Esophagus muscularis mucosa (tissue), 4 donors: ENCODE results near the gene NDUFA12. TPM values are rescaled to one million over a fixed set of nuclear protein-coding genes. Genes with fewer than 3 reads are reported as not detected.
A peak's percentile ranks its signal among the peaks of the same experiment; 100 is the strongest.
"Not testable (repeated sequence)": the region's sequence is repeated elsewhere in the genome, so short reads cannot be mapped to it uniquely, and the experiment has no call there.

Source experiments
- DNase-seq: peaks from one replicate; pipeline ENCODE4 v3.0.0-alpha.2; 2017; ENCODE audit errors: extremely low spot score
- H3K27ac ChIP-seq, 4 donors: fragments of 200-600 bp; sonication (generic); replicated peaks in 1 of 4; 1 replicate in 3 of 4; 2 replicates in 1 of 4; pipeline ENCODE4 v1.5.1; 2016 to 2019; ENCODE audit warnings: mild to moderate bottlenecking in 1 of 4
- H3K27me3 ChIP-seq, 4 donors: fragments of 200-600 bp; sonication (generic); one replicate each; pipeline versions ENCODE4 v1.5.1 to v1.6.0; 2016 to 2019
- H3K36me3 ChIP-seq, 4 donors: fragments of 200-600 bp; sonication (generic); one replicate each; pipeline ENCODE4 v1.5.1; 2016 to 2019
- H3K4me1 ChIP-seq, 4 donors: fragments of 200-600 bp; sonication (generic); one replicate each; pipeline ENCODE4 v1.5.1; 2016 to 2019
- H3K4me3 ChIP-seq, 4 donors: fragments of 200-600 bp; sonication (generic); 1 replicate in 2 of 4; 2 replicates in 2 of 4; pipeline ENCODE4 v1.5.1; 2016 to 2019; ENCODE audit warnings: mild to moderate bottlenecking in 4 of 4, moderate library complexity in 1 of 4
- H3K9me3 ChIP-seq, 4 donors: fragments of 200-600 bp; sonication (generic); 1 replicate in 3 of 4; 2 replicates in 1 of 4; pipeline ENCODE4 v1.5.1; 2016 to 2019
- CTCF ChIP-seq, 3 experiments: fragments of 200-600 bp in 2 of 3; fragments of 450-650 bp in 1 of 3; sonication (generic) in 2 of 3; IDR thresholded peaks; one replicate each; pipeline ENCODE4 v1.5.1; 2017 to 2019; ENCODE audit warnings: antibody characterized with exemption in 3 of 3, mild to moderate bottlenecking in 2 of 3, moderate library complexity in 1 of 3
- EP300 ChIP-seq: sonication (generic); formaldehyde crosslinking; IDR thresholded peaks from one replicate; pipeline ENCODE4 v1.6.1; 2017; ENCODE audit warnings: antibody characterized with exemption
- POLR2A ChIP-seq: fragments of 450-650 bp; IDR thresholded peaks from one replicate; pipeline ENCODE4 v1.6.1; 2017; ENCODE audit warnings: antibody characterized with exemption, moderate library complexity, mild to moderate bottlenecking, low read depth
- POLR2AphosphoS5 ChIP-seq, 2 donors: sonication (generic); formaldehyde crosslinking; IDR thresholded peaks; one replicate each; pipeline ENCODE4 v1.6.1; 2017; ENCODE audit warnings: antibody characterized with exemption in 2 of 2
- WGBS: methylation state at CpG from one replicate; pipeline ENCODE4 v1.1.5; 2018; 5-methylcytosine and 5-hydroxymethylcytosine counted together
- intact Hi-C: fragments of 100-400 bp; cut with DNase I; formaldehyde crosslinking; loops from one replicate; pipeline ENCODE4 v1.15.1; 2023
- total RNA-seq, 4 donors: library from RNA; depleted of rRNA; stranded (reverse); fragments of >200 nt; gene quantifications; one replicate each; pipeline versions ENCODE4 v1.1.0 to v1.2.1, GENCODE V29; 2016

NDUFA12 gene
- total RNA-seq, 4 donors from 2014 or later: 72.3 to 154 (median 106) TPM

- 89% methylated on average over 8 of the region's 8 CpGs for WGBS
- H3K9me3 ChIP-seq: no peaks in the 10 kb centered on the region
- H3K36me3 ChIP-seq: peaks cover 0 to 30% (median 13%) of the 10 kb centered on the region in 4 donors
- H3K4me1 ChIP-seq: no peaks in the 10 kb centered on the region
- no peak overlapping the region for H3K4me3 ChIP-seq
- no peak overlapping the region for H3K27ac ChIP-seq
- TF ChIP-seq CTCF (IDR thresholded peaks at IDR 0.05) (no peak), POLR2AphosphoS5 (IDR thresholded peaks at IDR 0.05) (no peak), POLR2A (no peak), EP300 (no peak)
- no peak for DNase-seq
- no peaks in the 10 kb centered on the region for H3K27me3 ChIP-seq
- intact Hi-C loops: no loop called here
These were observed 16.3 kb downstream of the NDUFA12 start for GRCh38 chr12:94987076-94987669.

GRCh38 chr12:94985099-94985498 lies 18.4 kb downstream of the NDUFA12 start:
- H3K9me3 ChIP-seq, H3K27me3 ChIP-seq, H3K27ac ChIP-seq, intact Hi-C loops, DNase-seq, H3K4me1 ChIP-seq, H3K4me3 ChIP-seq: not testable (repeated sequence)
- H3K36me3 ChIP-seq: peaks cover 0 to 13% (median 4%) of the 10 kb centered on the region in 4 donors
- 82% methylated on average over 9 of the region's 9 CpGs for WGBS

- no peak for TF ChIP-seq POLR2A
- TF ChIP-seq CTCF (IDR thresholded peaks at IDR 0.05): no peak
- TF ChIP-seq POLR2AphosphoS5 (IDR thresholded peaks at IDR 0.05): no peak
- TF ChIP-seq EP300: no peak
- peaks cover 0 to 9% (median 0%) of the 10 kb centered on the region in 4 donors for H3K4me1 ChIP-seq
- H3K9me3 ChIP-seq: no peaks in the 10 kb centered on the region
- intact Hi-C loops: loop anchor here (5.0 kb wide), 1 partner anchor 436 kb away; no protein-coding TSS in a partner anchor
- H3K27me3 ChIP-seq: no peaks in the 10 kb centered on the region
- no peak for DNase-seq
- no peak overlapping the region for H3K4me3 ChIP-seq
- no peak overlapping the region for H3K27ac ChIP-seq
- H3K36me3 ChIP-seq: peaks cover 0 to 4% (median 2%) of the 10 kb centered on the region in 4 donors
- 96% methylated on average over 2 of the region's 2 CpGs for WGBS
These were observed 20.2 kb downstream of the NDUFA12 start for GRCh38 chr12:94983321-94983720.

GRCh38 chr12:94982456-94982855 lies 21.0 kb downstream of the NDUFA12 start:
- H3K27ac ChIP-seq: no peak overlapping the region
- intact Hi-C loops: loop anchor here (5.0 kb wide), 1 partner anchor 435 kb away; no protein-coding TSS in a partner anchor

GRCh38 chr12:94980577-94980976 lies 22.9 kb downstream of the NDUFA12 start:
- peak in 2 of 3 experiments; percentile 22 to 35 for TF ChIP-seq CTCF (IDR thresholded peaks at IDR 0.05)
- TF ChIP-seq POLR2AphosphoS5 (IDR thresholded peaks at IDR 0.05): no peak
- peaks cover 0 to 14% (median 0%) of the 10 kb centered on the region in 4 donors for H3K4me1 ChIP-seq
- H3K36me3 ChIP-seq: peaks cover 0 to 4% (median 2%) of the 10 kb centered on the region in 4 donors
- 51% methylated on average over 4 of the region's 4 CpGs for WGBS
- H3K9me3 ChIP-seq: no peaks in the 10 kb centered on the region
- H3K27ac ChIP-seq: no peak overlapping the region
- no peak for DNase-seq
- intact Hi-C loops: loop anchor here (5.0 kb wide), 1 partner anchor 433 kb away; no protein-coding TSS in a partner anchor
- no peak overlapping the region for H3K4me3 ChIP-seq
- no peaks in the 10 kb centered on the region for H3K27me3 ChIP-seq

More at GRCh38 chr12:94982456-94982855, 21.0 kb downstream of the NDUFA12 start:
- no peaks in the 10 kb centered on the region for H3K27me3 ChIP-seq
- DNase-seq: no peak
- no peak for TF ChIP-seq POLR2AphosphoS5 (IDR thresholded peaks at IDR 0.05)
- TF ChIP-seq EP300: no peak
- TF ChIP-seq CTCF (IDR thresholded peaks at IDR 0.05): no peak
- peaks cover 0 to 4% (median 2%) of the 10 kb centered on the region in 4 donors for H3K36me3 ChIP-seq
- H3K4me1 ChIP-seq: peaks cover 0 to 14% (median 0%) of the 10 kb centered on the region in 4 donors
- WGBS: 84% methylated on average over 7 of the region's 7 CpGs
- H3K9me3 ChIP-seq: no peaks in the 10 kb centered on the region
- H3K4me3 ChIP-seq: no peak overlapping the region
